Activated T-cell treated with anti-CD3 and anti-CD28 coated beads, Interleukin-2, amount 50 U/mL, for 4 hours (primary cell): ENCODE measurements around the gene CX3CR1. TPM values are rescaled to one million over a fixed set of nuclear protein-coding genes. Genes with fewer than 3 reads are reported as not detected.

ENCODE experiments used
- ATAC-seq, 2 donors: fragments of 200-7000 bp; cut with Tn5 transposase; one replicate each; pipeline ENCODE4 v1.10.0; 2021
- DNase-seq: peaks from one replicate; pipeline ENCODE4 v3.0.0-alpha.2; 2020
- H3K27me3 Mint-ChIP-seq: one replicate; pipeline ENCODE4 v1.8.0; 2021; ENCODE audit warnings: low read depth, mixed read lengths
- H3K36me3 Mint-ChIP-seq: one replicate; pipeline ENCODE4 v1.8.0; 2022; ENCODE audit warnings: mixed read lengths; ENCODE audit not compliant: insufficient read depth
- H3K4me1 Mint-ChIP-seq: one replicate; pipeline ENCODE4 v1.8.0; 2021; ENCODE audit warnings: low read depth, mixed read lengths
- H3K4me3 Mint-ChIP-seq: one replicate; pipeline ENCODE4 v1.8.0; 2021; ENCODE audit warnings: mild to moderate bottlenecking, moderate library complexity, mixed read lengths
- H3K9me3 Mint-ChIP-seq: one replicate; pipeline ENCODE4 v1.8.0; 2021; ENCODE audit warnings: mixed read lengths
- total RNA-seq, 3 donors: library from RNA; stranded (reverse); gene quantifications; one replicate each; pipeline ENCODE4 v1.2.1, GENCODE V29; 2021

CX3CR1 gene
- total RNA-seq, 3 donors from 2014 or later, result 0.32 to 0.73 (median 0.40) TPM

DNA sequence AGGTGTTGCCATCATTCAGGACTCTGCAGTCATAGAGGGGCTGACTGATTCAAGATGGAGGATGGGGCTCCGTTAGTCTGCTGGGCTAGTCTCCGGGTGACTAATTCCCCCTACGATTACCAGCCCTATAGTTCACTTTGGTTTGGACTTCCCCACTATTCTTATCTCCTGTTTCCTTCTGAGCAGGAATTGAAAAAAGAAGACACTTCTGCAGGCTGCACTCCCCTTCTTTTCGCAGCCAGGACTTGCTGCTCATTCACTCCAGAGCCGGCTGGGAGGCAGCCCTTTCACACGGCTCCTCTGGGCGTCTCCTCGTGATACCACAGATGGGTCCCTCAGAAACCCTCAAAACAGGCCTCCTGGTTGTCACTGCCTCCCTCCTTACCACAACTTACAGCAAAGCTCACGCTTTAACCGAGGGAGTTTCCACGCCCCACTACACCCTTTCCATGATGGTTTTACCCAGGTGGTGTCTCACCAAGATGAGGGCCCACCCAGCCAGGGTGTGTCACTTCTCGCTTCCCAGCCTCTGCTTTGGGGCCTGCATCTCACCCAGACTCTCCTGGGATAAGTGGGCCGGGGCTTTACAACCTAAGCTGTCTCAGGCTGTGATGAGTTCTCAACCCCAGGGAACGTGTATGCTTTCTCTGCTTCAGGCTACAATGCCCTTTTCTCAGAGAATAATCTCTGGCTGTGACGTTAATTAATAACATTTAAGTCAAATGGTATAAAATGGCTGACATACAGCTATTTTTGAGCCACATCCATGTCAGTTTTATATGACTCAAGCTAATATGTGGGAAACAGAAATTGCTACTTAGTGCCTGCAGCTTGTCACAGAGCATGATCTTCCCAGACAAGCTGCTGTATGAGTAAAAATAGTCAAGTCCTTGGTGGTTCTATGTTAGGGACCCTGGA, 11.9 kb downstream of the CX3CR1 start:
- peaks cover 1% of the 10 kb centered on the region for H3K36me3 Mint-ChIP-seq
- peak; percentile 59 for DNase-seq
- H3K27me3 Mint-ChIP-seq, result no peaks in the 10 kb centered on the region
- H3K9me3 Mint-ChIP-seq, result no peaks in the 10 kb centered on the region
- H3K4me3 Mint-ChIP-seq, result peak overlapping the region; percentile 67
- H3K4me1 Mint-ChIP-seq, result peaks cover 56% of the 10 kb centered on the region
- ATAC-seq, result peak; percentile 89 to 90

- Mint-ChIP-seq H3K4me1 (peaks cover 59% of the 10 kb centered on the region), H3K36me3 (peaks cover 1% of the 10 kb centered on the region), H3K27me3 (peaks cover 2% of the 10 kb centered on the region), H3K4me3 (no peak overlapping the region), H3K9me3 (no peaks in the 10 kb centered on the region)
- DNase-seq, result no peak
- no peak for ATAC-seq
These were observed 15.8 kb downstream of the CX3CR1 start for GRCh38 chr3:39264053-39264452.

DNA sequence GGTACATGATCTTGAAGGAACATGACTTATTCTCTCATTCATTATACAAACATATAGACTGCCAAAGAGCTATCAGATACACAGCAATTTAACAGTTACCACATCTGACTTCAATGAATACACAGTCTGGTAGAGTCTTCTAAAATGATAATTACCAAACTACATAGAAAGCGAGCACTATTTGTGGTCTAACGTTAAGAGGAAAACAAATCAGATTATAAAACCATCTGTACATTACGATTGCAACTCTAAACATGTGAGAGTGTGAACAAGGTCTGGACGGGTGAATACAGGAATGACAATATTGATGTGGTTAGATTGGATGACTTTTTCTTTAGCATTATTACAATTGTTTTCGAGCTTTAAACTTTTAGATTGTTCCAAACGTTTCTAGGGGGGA, 16.3 kb downstream of the CX3CR1 start:
- Mint-ChIP-seq H3K4me1 (peaks cover 60% of the 10 kb centered on the region), H3K27me3 (peaks cover 2% of the 10 kb centered on the region), H3K36me3 (peaks cover 1% of the 10 kb centered on the region), H3K4me3 (no peak overlapping the region), H3K9me3 (no peaks in the 10 kb centered on the region)
- ATAC-seq (no peak), DNase-seq (no peak)

DNA sequence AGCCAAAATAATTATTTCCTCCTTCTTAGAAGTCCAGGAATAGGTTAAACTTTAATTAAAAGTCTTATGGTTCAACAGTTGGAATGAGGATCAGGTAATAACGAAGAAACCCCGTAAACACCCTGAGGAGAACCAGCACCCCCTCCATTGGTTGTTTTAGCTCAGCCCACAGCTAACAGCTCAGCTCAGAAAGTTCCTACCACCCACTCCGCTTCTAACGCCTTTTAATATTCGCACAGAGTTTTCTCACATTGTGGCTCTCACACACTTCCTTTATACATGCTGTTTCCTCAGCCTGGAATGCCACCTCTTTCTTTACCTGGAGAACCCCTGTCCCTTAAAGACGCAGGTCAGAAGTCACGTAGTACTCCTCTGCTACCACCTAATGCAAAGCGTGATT, 17.0 kb downstream of the CX3CR1 start:
- H3K36me3 Mint-ChIP-seq, result peaks cover 1% of the 10 kb centered on the region
- DNase-seq (no peak), ATAC-seq (no peak)
- peaks cover 57% of the 10 kb centered on the region for H3K4me1 Mint-ChIP-seq
- H3K9me3 Mint-ChIP-seq, result no peaks in the 10 kb centered on the region
- peaks cover 4% of the 10 kb centered on the region for H3K27me3 Mint-ChIP-seq
- no peak overlapping the region for H3K4me3 Mint-ChIP-seq

- DNase-seq (no peak), ATAC-seq (no peak)
- Mint-ChIP-seq H3K9me3 (no peaks in the 10 kb centered on the region), H3K27me3 (peaks cover 4% of the 10 kb centered on the region), H3K36me3 (peaks cover 1% of the 10 kb centered on the region), H3K4me1 (peaks cover 60% of the 10 kb centered on the region), H3K4me3 (no peak overlapping the region)
These were observed 18.1 kb downstream of the CX3CR1 start for GRCh38 chr3:39261726-39262125.

GRCh38 chr3:39260957-39261356, 18.9 kb downstream of the CX3CR1 start:
- peaks cover 66% of the 10 kb centered on the region for H3K4me1 Mint-ChIP-seq
- peaks cover 4% of the 10 kb centered on the region for H3K27me3 Mint-ChIP-seq
- DNase-seq (peak; percentile 36), ATAC-seq (peak; percentile 80 to 82)
- no peak overlapping the region for H3K4me3 Mint-ChIP-seq
- no peaks in the 10 kb centered on the region for H3K9me3 Mint-ChIP-seq
- H3K36me3 Mint-ChIP-seq, result no peaks in the 10 kb centered on the region

DNA sequence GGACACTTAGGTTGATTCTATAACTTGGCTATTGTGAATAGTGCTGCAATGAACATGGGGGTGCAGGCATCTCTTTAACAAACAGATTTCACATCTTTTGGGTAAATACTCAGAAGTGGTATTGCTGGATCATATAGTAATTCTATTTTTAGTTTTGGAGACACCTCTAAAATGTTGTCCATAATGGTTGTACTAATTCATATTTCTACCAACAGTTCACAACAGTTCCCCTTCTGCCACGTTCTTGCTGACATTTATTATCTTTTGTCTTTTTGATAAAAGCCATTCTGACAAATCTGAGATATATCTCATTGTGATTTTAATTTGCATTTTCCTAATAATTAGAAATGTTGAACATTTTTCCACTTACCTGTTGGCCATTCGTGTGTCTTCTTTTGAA, 19.5 kb downstream of the CX3CR1 start:
- H3K4me3 Mint-ChIP-seq, result no peak overlapping the region
- H3K9me3 Mint-ChIP-seq, result no peaks in the 10 kb centered on the region
- H3K27me3 Mint-ChIP-seq, result peaks cover 4% of the 10 kb centered on the region
- H3K36me3 Mint-ChIP-seq, result no peaks in the 10 kb centered on the region
- no peak for DNase-seq
- ATAC-seq, result no peak
- peaks cover 68% of the 10 kb centered on the region for H3K4me1 Mint-ChIP-seq

- H3K36me3 Mint-ChIP-seq, result no peaks in the 10 kb centered on the region
- no peak overlapping the region for H3K4me3 Mint-ChIP-seq
- peaks cover 57% of the 10 kb centered on the region for H3K4me1 Mint-ChIP-seq
- H3K9me3 Mint-ChIP-seq, result no peaks in the 10 kb centered on the region
- peak; percentile 65 to 67 for ATAC-seq
- peaks cover 4% of the 10 kb centered on the region for H3K27me3 Mint-ChIP-seq
- DNase-seq, result no peak
These were observed 24.1 kb downstream of the CX3CR1 start for GRCh38 chr3:39255503-39256325.

DNA sequence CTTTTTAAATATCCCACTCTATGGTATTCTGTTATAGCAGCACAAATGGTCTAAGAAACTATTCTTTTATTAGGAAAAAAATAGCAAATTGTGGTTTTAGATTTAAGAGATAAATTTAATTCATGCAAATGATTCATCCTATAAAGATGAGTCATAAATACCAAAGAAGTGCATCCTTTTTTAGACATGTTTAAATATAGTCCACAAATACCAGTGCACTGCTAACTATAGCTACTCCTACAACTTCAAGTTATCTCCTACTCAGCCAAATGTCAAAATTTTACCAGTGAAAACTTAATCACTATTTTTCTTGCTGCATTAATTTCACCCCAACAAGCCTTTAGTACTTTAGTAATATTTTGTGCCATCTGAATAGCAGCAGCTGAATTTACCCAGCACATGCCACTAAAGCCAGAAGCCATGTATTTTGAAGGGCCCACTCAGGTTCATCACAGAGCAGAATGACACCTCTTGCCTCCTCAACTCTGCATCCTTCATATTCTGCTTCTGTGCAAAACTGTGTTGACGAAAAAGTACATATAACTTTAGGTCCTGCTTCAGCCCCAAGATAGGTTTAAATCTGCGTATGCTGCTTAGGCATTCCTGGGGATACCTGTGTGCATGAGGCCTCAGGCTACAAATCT, 24.9 kb downstream of the CX3CR1 start:
- Mint-ChIP-seq H3K9me3 (no peaks in the 10 kb centered on the region), H3K27me3 (peaks cover 3% of the 10 kb centered on the region), H3K4me3 (peak overlapping the region; percentile 16), H3K4me1 (peaks cover 54% of the 10 kb centered on the region), H3K36me3 (no peaks in the 10 kb centered on the region)
- no peak for DNase-seq
- peak; percentile 60 to 61 for ATAC-seq

- Mint-ChIP-seq H3K4me1 (peaks cover 32% of the 10 kb centered on the region), H3K9me3 (no peaks in the 10 kb centered on the region), H3K36me3 (no peaks in the 10 kb centered on the region), H3K27me3 (no peaks in the 10 kb centered on the region), H3K4me3 (no peak overlapping the region)
- ATAC-seq, result no peak
- no peak for DNase-seq
These were observed 28.3 kb downstream of the CX3CR1 start for GRCh38 chr3:39251576-39251975.

DNA sequence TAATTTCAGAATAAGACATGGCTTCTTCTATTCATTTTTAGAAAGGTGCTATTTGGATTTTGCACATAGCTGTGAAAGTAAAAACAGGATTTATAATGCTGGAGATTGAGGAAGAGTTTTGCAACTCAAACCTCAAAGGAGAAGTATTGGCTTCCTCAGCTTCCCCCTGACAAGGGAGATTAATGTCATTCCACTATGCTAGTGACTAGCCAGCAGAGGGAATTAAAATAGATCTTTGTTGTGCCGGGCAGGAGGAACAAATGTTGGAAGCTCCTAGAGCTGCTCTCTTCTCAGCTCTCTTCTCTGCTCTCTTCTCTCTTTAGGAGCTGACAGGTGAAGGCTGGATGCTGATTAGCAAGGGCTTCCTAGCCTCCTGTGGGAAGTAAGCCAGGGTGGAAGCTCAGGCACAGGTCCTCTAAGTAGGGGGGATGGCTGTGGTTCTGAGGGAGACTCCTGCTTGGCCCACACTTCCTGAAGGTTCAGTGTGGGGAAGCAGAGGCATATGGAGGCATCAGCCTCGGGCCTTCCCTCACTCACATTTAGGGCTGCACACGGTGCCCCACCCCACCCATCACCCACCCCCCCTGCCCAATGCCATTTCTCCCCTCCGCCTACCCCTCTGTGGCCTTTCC, 29.6 kb downstream of the CX3CR1 start:
- peaks cover 19% of the 10 kb centered on the region for H3K4me1 Mint-ChIP-seq
- no peak overlapping the region for H3K4me3 Mint-ChIP-seq
- no peaks in the 10 kb centered on the region for H3K36me3 Mint-ChIP-seq
- ATAC-seq (no peak), DNase-seq (no peak)
- no peaks in the 10 kb centered on the region for H3K9me3 Mint-ChIP-seq
- H3K27me3 Mint-ChIP-seq, result no peaks in the 10 kb centered on the region

DNA sequence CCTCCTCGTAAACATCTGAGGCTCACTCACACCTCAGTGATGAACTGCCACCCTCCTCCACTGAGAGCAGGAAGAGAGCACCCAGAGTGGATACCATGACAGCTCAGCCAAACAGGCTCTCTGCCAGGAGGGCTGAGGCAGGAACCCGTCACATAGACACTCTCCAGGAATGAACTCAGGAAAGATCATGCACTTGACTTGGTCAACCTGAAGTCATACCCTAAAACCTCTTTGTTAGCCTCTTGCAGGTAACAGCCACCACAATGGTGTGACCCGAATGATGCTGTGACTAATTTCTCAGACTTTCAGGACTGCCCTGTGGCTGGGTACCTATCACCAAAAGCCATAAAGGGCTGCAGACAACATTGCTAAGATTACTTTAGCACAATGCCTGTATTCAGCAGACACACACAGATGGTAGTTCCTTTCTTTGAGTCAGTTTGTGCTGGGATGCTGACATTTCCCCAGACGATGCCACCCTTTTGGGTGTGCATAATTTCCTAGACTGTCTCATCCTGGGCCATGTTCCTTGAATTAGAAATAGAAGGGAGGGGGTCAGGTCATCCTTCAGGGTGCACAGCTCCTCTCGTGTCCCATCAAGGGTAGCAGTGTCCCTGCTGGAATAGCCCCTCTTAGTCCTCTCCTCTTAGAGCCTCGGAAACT, 30.3 kb downstream of the CX3CR1 start:
- H3K9me3 Mint-ChIP-seq, result no peaks in the 10 kb centered on the region
- H3K27me3 Mint-ChIP-seq, result no peaks in the 10 kb centered on the region
- no peaks in the 10 kb centered on the region for H3K36me3 Mint-ChIP-seq
- peaks cover 13% of the 10 kb centered on the region for H3K4me1 Mint-ChIP-seq
- DNase-seq (no peak), ATAC-seq (no peak)
- H3K4me3 Mint-ChIP-seq, result no peak overlapping the region

GRCh38 chr3:39241561-39241960, 38.3 kb downstream of the CX3CR1 start:
- DNase-seq, result no peak
- no peaks in the 10 kb centered on the region for H3K36me3 Mint-ChIP-seq
- no peak for ATAC-seq
- no peak overlapping the region for H3K4me3 Mint-ChIP-seq
- H3K4me1 Mint-ChIP-seq, result peaks cover 2% of the 10 kb centered on the region
- no peaks in the 10 kb centered on the region for H3K9me3 Mint-ChIP-seq
- peaks cover 10% of the 10 kb centered on the region for H3K27me3 Mint-ChIP-seq
